Measurements from ENCODE around the gene ZNF148. TPM values are rescaled to one million over a fixed set of nuclear protein-coding genes. Genes with fewer than 3 reads are reported as not detected.
"Not testable (repeated sequence)": the region's sequence is repeated elsewhere in the genome, so short reads cannot be mapped to it uniquely, and the experiment has no call there.

The ZNF148 gene
- total RNA-seq, 4 donors from 2014 or later: 30.3 to 39.0 (median 33.0) TPM

GRCh38 chr3:125401402-125401801 is 26.3 kb upstream of the ZNF148 start:
- 78% methylated on average over 1 of the region's 1 CpG for WGBS
- H3K9me3 ChIP-seq: no peaks in the 10 kb centered on the region

GRCh38 chr3:125398952-125399351 is 23.8 kb upstream of the ZNF148 start:
- H3K4me3 ChIP-seq: no peak overlapping the region
- TF ChIP-seq EP300 (IDR thresholded peaks at IDR 0.05): no peak
- TF ChIP-seq POLR2AphosphoS5 (IDR thresholded peaks at IDR 0.05): no peak
- no peak for TF ChIP-seq CTCF (IDR thresholded peaks at IDR 0.05)
- TF ChIP-seq POLR2A (IDR thresholded peaks at IDR 0.05; ENCODE audit: low read depth): no peak
- WGBS: 22% methylated on average over 1 of the region's 1 CpG

More at GRCh38 chr3:125401402-125401801, 26.3 kb upstream of the ZNF148 start:
- Histone ChIP-seq H3K27me3 (no peaks in the 10 kb centered on the region), H3K4me1 (no peaks in the 10 kb centered on the region), H3K36me3 (no peaks in the 10 kb centered on the region), H3K27ac (replicated peaks in 1 of 4) (no peak overlapping the region), H3K4me3 (no peak overlapping the region)
- no peak for DNase-seq (ENCODE audit: extremely low spot score)
- intact Hi-C loops (cut with DNase I): no loop called here
- TF ChIP-seq CTCF (IDR thresholded peaks at IDR 0.05): no peak
- TF ChIP-seq EP300 (IDR thresholded peaks at IDR 0.05): no peak
- no peak for TF ChIP-seq POLR2AphosphoS5 (IDR thresholded peaks at IDR 0.05)
- TF ChIP-seq POLR2A (IDR thresholded peaks at IDR 0.05; ENCODE audit: low read depth): no peak

GRCh38 chr3:125395091-125395490 is 20.0 kb upstream of the ZNF148 start:
- no peak overlapping the region for H3K4me3 ChIP-seq
- intact Hi-C loops (cut with DNase I): no loop called here
- H3K27ac ChIP-seq (replicated peaks in 1 of 4): no peak overlapping the region
- WGBS: 84% methylated on average over 2 of the region's 2 CpGs
- no peaks in the 10 kb centered on the region for H3K27me3 ChIP-seq
- no peaks in the 10 kb centered on the region for H3K4me1 ChIP-seq
- DNase-seq (ENCODE audit: extremely low spot score): no peak
- no peaks in the 10 kb centered on the region for H3K9me3 ChIP-seq
- no peaks in the 10 kb centered on the region for H3K36me3 ChIP-seq
- TF ChIP-seq EP300 (IDR thresholded peaks at IDR 0.05) (no peak), CTCF (IDR thresholded peaks at IDR 0.05) (no peak), POLR2AphosphoS5 (IDR thresholded peaks at IDR 0.05) (no peak), POLR2A (IDR thresholded peaks at IDR 0.05; ENCODE audit: low read depth) (no peak)

More at GRCh38 chr3:125398952-125399351, 23.8 kb upstream of the ZNF148 start:
- Histone ChIP-seq H3K36me3 (no peaks in the 10 kb centered on the region), H3K4me1 (no peaks in the 10 kb centered on the region), H3K9me3 (no peaks in the 10 kb centered on the region), H3K27ac (replicated peaks in 1 of 4) (no peak overlapping the region), H3K27me3 (no peaks in the 10 kb centered on the region)
- DNase-seq (ENCODE audit: extremely low spot score): no peak
- intact Hi-C loops (cut with DNase I): no loop called here

- Histone ChIP-seq H3K36me3 (no peaks in the 10 kb centered on the region), H3K4me1 (no peaks in the 10 kb centered on the region), H3K27ac (replicated peaks in 1 of 4) (peak overlapping the region in 1 of 4 donors; percentile 27), H3K4me3 (no peak overlapping the region), H3K9me3 (no peaks in the 10 kb centered on the region), H3K27me3 (no peaks in the 10 kb centered on the region)
- intact Hi-C loops (cut with DNase I): no loop called here
- TF ChIP-seq EP300 (IDR thresholded peaks at IDR 0.05) (no peak), POLR2AphosphoS5 (IDR thresholded peaks at IDR 0.05) (peak in 1 of 2 donors; percentile 6), CTCF (IDR thresholded peaks at IDR 0.05) (no peak)
- 71% methylated on average over 3 of the region's 3 CpGs for WGBS
- DNase-seq (ENCODE audit: extremely low spot score): no peak
Observed at GRCh38 chr3:125394406-125394805, 19.3 kb upstream of the ZNF148 start.

GRCh38 chr3:125389282-125389681 is 14.2 kb upstream of the ZNF148 start:
- no peak overlapping the region for H3K4me3 ChIP-seq
- H3K27me3 ChIP-seq: no peaks in the 10 kb centered on the region
- intact Hi-C loops (cut with DNase I): no loop called here
- no peak overlapping the region for H3K27ac ChIP-seq (replicated peaks in 1 of 4)
- DNase-seq (ENCODE audit: extremely low spot score): no peak
- no peak for TF ChIP-seq POLR2A (IDR thresholded peaks at IDR 0.05; ENCODE audit: low read depth)
- no peak for TF ChIP-seq POLR2AphosphoS5 (IDR thresholded peaks at IDR 0.05)
- TF ChIP-seq EP300 (IDR thresholded peaks at IDR 0.05): no peak
- TF ChIP-seq CTCF (IDR thresholded peaks at IDR 0.05): no peak
- WGBS: 81% methylated on average over 7 of the region's 7 CpGs
- H3K36me3 ChIP-seq: no peaks in the 10 kb centered on the region
- H3K4me1 ChIP-seq: no peaks in the 10 kb centered on the region
- no peaks in the 10 kb centered on the region for H3K9me3 ChIP-seq

GRCh38 chr3:125388369-125388768 is 13.2 kb upstream of the ZNF148 start:
- H3K27ac ChIP-seq (replicated peaks in 1 of 4); DNase-seq (ENCODE audit: extremely low spot score); H3K4me3 ChIP-seq; H3K27me3 ChIP-seq; H3K36me3 ChIP-seq; intact Hi-C loops (cut with DNase I); H3K4me1 ChIP-seq; H3K9me3 ChIP-seq: not testable (repeated sequence)
- 87% methylated on average over 5 of the region's 5 CpGs for WGBS

All from esophagus muscularis mucosa (tissue), 4 donors.